Nephron progenitor cell (in vitro differentiated cells): ENCODE measurements around the gene FMNL2.

ENCODE experiments used
- DNase-seq: peaks from one replicate; pipeline ENCODE4 v3.0.0; 2021
- H3K27ac Mint-ChIP-seq: 2 replicates; pipeline ENCODE4 v1.8.0; 2021; ENCODE audit warnings: mild to moderate bottlenecking, moderate library complexity, mixed read lengths
- H3K27me3 Mint-ChIP-seq: 2 replicates; pipeline ENCODE4 v1.8.0; 2021; ENCODE audit warnings: mild to moderate bottlenecking, low read depth, mixed read lengths; ENCODE audit not compliant: poor library complexity
- H3K36me3 Mint-ChIP-seq: 2 replicates; pipeline ENCODE4 v1.8.0; 2021; ENCODE audit warnings: low read depth, mixed read lengths
- H3K4me1 Mint-ChIP-seq: 2 replicates; pipeline ENCODE4 v1.8.0; 2021; ENCODE audit warnings: mixed read lengths
- H3K4me3 Mint-ChIP-seq: 2 replicates; pipeline ENCODE4 v1.8.0; 2021; ENCODE audit warnings: mild to moderate bottlenecking, moderate library complexity, mixed read lengths
- H3K9me3 Mint-ChIP-seq: 2 replicates; pipeline ENCODE4 v1.8.0; 2021; ENCODE audit warnings: mild to moderate bottlenecking, moderate library complexity, mixed read lengths
- CTCF ChIP-seq: fragments of 200-600 bp; sonication (generic); IDR thresholded peaks from 2 replicates; pipeline ENCODE4 v1.5.0; 2021; ENCODE audit warnings: antibody characterized with exemption

FMNL2 gene

GRCh38 chr2:152490686-152491455, 155.9 kb downstream of the FMNL2 start:
- peaks cover 13% of the 10 kb centered on the region for H3K9me3 Mint-ChIP-seq
- no peak for TF ChIP-seq CTCF
- H3K27ac Mint-ChIP-seq: peak overlapping the region; percentile 96
- H3K4me3 Mint-ChIP-seq: peak overlapping the region; percentile 48
- peaks cover 16% of the 10 kb centered on the region for H3K36me3 Mint-ChIP-seq
- peaks cover 2% of the 10 kb centered on the region for H3K27me3 Mint-ChIP-seq
- peaks cover 91% of the 10 kb centered on the region for H3K4me1 Mint-ChIP-seq
- peak; percentile 71 for DNase-seq

DNA sequence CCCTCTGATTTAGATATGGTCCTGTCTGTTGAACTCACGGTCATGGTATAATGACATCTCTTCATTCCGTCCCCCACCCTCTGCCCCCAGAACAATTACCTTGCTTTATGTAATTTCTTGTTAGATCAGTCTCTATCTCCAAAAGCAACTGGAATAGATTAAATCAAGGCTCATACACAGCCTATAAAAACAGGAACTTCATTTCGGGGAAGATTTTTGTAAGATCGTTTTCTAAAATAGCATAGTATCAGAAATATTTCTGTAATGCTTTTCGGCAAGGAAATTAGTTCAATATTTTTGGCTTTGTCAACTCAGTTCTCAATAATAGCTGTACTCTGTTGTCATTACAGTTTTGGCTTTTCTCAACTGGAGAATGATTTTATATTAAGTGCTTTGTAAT, 157.2 kb downstream of the FMNL2 start:
- Mint-ChIP-seq H3K4me3 (peak overlapping the region; percentile 36), H3K27me3 (peaks cover 2% of the 10 kb centered on the region), H3K36me3 (peaks cover 29% of the 10 kb centered on the region), H3K27ac (peak overlapping the region; percentile 86), H3K9me3 (peaks cover 26% of the 10 kb centered on the region), H3K4me1 (peaks cover 78% of the 10 kb centered on the region)
- no peak for DNase-seq
- TF ChIP-seq CTCF: no peak

- no peak for TF ChIP-seq CTCF
- Mint-ChIP-seq H3K27me3 (peaks cover 2% of the 10 kb centered on the region), H3K4me1 (peaks cover 70% of the 10 kb centered on the region), H3K9me3 (peaks cover 34% of the 10 kb centered on the region), H3K36me3 (peaks cover 37% of the 10 kb centered on the region), H3K4me3 (no peak overlapping the region), H3K27ac (peak overlapping the region; percentile 86)
- DNase-seq: no peak
Observed at GRCh38 chr2:152492911-152493310, 157.9 kb downstream of the FMNL2 start.

DNA sequence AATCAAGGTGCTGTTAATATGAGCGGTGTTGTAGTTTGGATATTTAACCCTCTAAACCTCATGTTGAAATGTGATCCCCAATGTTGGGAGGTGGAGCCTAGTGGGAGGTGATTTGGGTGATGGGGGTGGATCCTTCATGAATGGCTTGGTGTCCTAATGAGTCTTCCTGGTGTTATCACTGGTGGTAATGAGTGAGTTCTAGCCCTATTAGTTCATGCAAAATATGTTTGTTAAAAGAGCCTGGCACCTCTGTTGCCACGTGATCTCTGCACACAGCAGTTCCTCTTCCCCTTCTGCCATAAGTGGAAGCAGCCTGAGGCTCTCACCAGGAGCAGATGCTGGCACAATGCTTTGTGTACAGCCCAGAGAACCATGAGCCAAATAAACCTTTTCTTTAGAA, 158.4 kb downstream of the FMNL2 start:
- DNase-seq: no peak
- H3K4me1 Mint-ChIP-seq: peaks cover 68% of the 10 kb centered on the region

DNA sequence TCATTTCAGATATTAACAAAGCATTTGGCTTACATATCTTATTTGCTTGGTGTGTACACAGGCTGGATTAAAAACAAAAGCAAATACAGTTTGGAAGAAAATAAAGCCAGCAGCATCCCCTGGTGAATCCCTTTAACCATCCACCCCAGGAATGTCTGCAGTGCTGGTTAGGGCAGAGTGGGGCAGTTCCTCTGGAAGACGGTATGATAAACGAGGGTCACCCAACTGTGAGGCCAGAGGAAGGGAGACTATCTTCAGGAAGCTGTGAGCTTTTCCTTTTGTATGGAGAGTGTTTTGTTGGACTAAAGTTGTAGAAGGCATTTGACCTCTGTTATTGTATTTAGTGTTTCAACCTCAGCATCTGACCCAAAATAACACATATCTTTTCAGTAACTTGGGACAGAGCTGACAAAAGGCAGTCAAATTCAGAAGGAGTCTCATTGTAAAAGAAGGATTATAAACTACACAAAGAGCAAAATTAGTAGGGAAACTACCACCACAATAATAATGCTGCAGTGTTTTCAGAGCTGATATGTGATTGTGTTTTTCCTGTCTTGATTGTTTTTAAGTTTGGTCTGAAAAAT, 159.1 kb downstream of the FMNL2 start:
- H3K4me1 Mint-ChIP-seq: peaks cover 68% of the 10 kb centered on the region
- H3K4me3 Mint-ChIP-seq: peak overlapping the region; percentile 31
- peaks cover 43% of the 10 kb centered on the region for H3K36me3 Mint-ChIP-seq
- H3K9me3 Mint-ChIP-seq: peaks cover 39% of the 10 kb centered on the region
- H3K27me3 Mint-ChIP-seq: no peaks in the 10 kb centered on the region
- TF ChIP-seq CTCF: no peak
- peak overlapping the region; percentile 97 for H3K27ac Mint-ChIP-seq
- peak; percentile 14 for DNase-seq

More for the DNA sequence above, 158.4 kb downstream of the FMNL2 start:
- peak overlapping the region; percentile 66 for H3K27ac Mint-ChIP-seq
- H3K36me3 Mint-ChIP-seq: peaks cover 40% of the 10 kb centered on the region
- H3K4me3 Mint-ChIP-seq: peak overlapping the region; percentile 51
- peaks cover 36% of the 10 kb centered on the region for H3K9me3 Mint-ChIP-seq
- TF ChIP-seq CTCF: no peak
- peaks cover 2% of the 10 kb centered on the region for H3K27me3 Mint-ChIP-seq
